Measurements from ENCODE around the gene BMI1. TPM values are rescaled to one million over a fixed set of nuclear protein-coding genes. Genes with fewer than 3 reads are reported as not detected.

BMI1 gene
- total RNA-seq, 4 donors from 2014 or later: 50.2 to 85.7 (median 64.7) TPM

DNA sequence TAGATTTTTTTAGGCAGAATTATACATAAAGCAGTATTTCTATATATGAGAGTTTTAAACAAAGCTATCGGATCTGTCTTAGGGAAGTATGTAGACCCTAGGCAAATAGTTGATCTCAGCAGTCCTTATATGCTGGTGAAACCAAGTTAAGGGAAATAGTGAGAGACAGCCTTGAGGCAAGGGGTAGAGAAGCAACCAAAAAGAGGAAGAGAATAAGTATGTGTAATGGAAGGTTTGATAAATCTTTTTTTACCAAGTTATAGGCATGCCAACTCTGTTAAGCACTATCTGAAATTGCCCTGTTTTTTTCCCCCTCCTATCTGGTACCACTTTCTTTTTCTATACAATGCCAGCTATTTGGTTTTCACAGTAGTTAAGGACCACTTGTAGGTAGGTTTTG, 44.3 kb downstream of the BMI1 start:
- H3K27ac ChIP-seq: no peak overlapping the region
- H3K27me3 ChIP-seq: peaks cover 0 to 3% of the 10 kb centered on the region in 2 donors
- intact Hi-C loops (cut with DNase I; ENCODE audit: low total_unique reads): no loop called here
- H3K36me3 ChIP-seq: no peaks in the 10 kb centered on the region
- no peak for DNase-seq
- H3K4me1 ChIP-seq: no peaks in the 10 kb centered on the region
- H3K4me3 ChIP-seq: no peak overlapping the region
- H3K9me3 ChIP-seq: no peaks in the 10 kb centered on the region
- TF ChIP-seq, protein P1, sequence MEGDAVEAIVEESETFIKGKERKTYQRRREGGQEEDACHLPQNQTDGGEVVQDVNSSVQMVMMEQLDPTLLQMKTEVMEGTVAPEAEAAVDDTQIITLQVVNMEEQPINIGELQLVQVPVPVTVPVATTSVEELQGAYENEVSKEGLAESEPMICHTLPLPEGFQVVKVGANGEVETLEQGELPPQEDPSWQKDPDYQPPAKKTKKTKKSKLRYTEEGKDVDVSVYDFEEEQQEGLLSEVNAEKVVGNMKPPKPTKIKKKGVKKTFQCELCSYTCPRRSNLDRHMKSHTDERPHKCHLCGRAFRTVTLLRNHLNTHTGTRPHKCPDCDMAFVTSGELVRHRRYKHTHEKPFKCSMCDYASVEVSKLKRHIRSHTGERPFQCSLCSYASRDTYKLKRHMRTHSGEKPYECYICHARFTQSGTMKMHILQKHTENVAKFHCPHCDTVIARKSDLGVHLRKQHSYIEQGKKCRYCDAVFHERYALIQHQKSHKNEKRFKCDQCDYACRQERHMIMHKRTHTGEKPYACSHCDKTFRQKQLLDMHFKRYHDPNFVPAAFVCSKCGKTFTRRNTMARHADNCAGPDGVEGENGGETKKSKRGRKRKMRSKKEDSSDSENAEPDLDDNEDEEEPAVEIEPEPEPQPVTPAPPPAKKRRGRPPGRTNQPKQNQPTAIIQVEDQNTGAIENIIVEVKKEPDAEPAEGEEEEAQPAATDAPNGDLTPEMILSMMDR (IDR thresholded peaks at IDR 0.05): no peak
- TF ChIP-seq POLR2A (IDR thresholded peaks at IDR 0.05): no peak

DNA sequence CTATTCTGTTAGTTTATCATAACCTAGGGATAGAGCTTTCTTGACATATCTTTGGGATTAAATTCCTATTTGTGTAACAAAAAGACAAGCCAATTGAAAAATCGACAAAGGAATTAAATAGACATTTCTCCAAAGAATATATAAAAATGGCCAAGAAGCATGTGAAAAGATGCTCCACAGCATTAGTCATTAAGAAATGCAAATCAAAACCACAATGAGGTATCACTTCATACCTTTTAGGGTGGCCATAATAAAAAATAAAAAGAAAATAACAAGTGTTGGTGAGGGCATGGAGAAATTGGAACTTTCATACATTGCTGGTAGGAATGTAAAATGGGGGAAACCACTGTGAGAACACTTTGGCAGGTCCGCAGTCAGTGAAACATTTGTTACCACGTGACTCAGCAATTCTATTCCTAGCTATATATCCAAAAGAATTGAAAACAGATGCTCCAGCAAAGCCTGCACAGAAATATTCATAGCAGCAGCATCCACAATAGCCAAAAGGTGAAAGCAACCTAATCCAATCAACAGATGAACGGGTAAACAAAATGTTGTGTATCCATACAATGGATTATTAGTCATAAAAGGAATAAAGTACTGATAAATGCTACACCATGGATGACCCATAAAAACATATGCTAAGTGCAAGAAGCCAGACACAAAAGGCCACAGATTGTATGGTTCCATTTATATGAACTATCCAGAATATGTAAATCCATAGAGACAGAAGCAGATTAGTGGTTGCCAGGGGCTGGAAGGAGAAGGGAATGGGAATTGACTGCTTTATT, 44.9 kb downstream of the BMI1 start:
- intact Hi-C loops (cut with DNase I; ENCODE audit: low total_unique reads): no loop called here
- DNase-seq: no peak
- H3K4me3 ChIP-seq: no peak overlapping the region
- TF ChIP-seq, protein P1 (IDR thresholded peaks at IDR 0.05): no peak
- no peak for TF ChIP-seq POLR2A (IDR thresholded peaks at IDR 0.05)
- H3K27ac ChIP-seq: no peak overlapping the region
- no peaks in the 10 kb centered on the region for H3K4me1 ChIP-seq
- peaks cover 0 to 3% of the 10 kb centered on the region in 2 donors for H3K27me3 ChIP-seq
- no peaks in the 10 kb centered on the region for H3K9me3 ChIP-seq
- no peaks in the 10 kb centered on the region for H3K36me3 ChIP-seq

DNA sequence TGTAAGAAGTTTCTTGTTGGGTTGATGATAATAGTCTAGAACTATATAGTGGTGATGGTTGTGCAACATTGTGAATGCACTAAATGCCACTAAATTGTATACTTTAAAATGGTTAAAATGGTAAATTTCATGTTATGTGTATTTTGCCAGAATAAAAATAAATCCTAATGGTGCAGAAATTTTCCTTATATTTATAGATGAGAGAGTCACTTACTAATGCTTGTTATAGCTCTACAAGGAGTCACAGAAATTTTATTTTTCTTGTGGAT, 45.5 kb downstream of the BMI1 start:
- Histone ChIP-seq H3K36me3 (no peaks in the 10 kb centered on the region), H3K27ac (no peak overlapping the region), H3K4me3 (no peak overlapping the region), H3K9me3 (no peaks in the 10 kb centered on the region), H3K27me3 (peaks cover 0 to 3% of the 10 kb centered on the region in 2 donors), H3K4me1 (no peaks in the 10 kb centered on the region)
- intact Hi-C loops (cut with DNase I; ENCODE audit: low total_unique reads): no loop called here
- DNase-seq: no peak
- no peak for TF ChIP-seq POLR2A (IDR thresholded peaks at IDR 0.05)
- TF ChIP-seq, protein P1 (IDR thresholded peaks at IDR 0.05): no peak

DNA sequence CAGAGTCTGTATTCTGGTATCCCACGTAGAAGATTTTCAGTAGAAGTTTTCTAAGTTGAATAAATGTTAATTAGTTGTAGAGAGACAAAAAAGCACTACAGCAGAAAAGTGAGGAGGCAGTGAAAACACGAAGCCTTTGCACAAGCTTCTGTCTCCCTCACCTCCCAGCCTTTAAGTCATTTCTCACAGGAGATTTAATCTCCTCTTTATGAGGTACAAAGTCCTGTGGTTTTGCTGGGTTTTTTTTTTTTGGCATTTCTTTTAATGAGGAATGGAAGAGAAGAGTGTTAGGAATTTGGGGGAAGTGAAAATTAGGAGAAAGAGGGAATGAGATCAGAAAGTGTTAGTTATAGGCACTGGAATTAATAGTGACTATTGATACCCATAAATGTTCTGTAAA, 45.9 kb downstream of the BMI1 start:
- H3K36me3 ChIP-seq: no peaks in the 10 kb centered on the region
- H3K4me1 ChIP-seq: no peaks in the 10 kb centered on the region
- TF ChIP-seq, protein P1 (IDR thresholded peaks at IDR 0.05): no peak
- no peak for TF ChIP-seq POLR2A (IDR thresholded peaks at IDR 0.05)
- no peak overlapping the region for H3K27ac ChIP-seq
- DNase-seq: no peak
- peaks cover 0 to 3% of the 10 kb centered on the region in 2 donors for H3K27me3 ChIP-seq
- no peaks in the 10 kb centered on the region for H3K9me3 ChIP-seq
- H3K4me3 ChIP-seq: no peak overlapping the region
- intact Hi-C loops (cut with DNase I; ENCODE audit: low total_unique reads): no loop called here

DNA sequence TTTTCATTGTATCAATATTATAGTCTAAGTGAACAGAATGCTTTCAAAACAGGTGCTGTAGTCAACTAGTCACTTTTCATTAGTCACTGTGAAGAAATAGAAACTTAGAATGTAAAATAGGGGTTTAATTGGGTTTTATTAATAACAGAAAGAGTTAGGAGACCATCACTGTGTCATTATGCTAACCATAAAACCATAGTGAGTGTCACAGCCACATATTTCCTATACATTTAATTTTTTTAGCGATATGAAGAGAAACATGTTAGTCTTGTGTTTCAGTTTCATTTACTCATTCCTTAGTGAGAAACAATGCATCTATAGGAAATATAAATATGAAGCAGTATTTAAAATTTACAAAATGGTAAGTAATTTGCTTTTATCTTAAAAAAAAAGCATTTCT, 46.6 kb downstream of the BMI1 start:
- no peak for DNase-seq
- H3K27me3 ChIP-seq: peaks cover 0 to 3% of the 10 kb centered on the region in 2 donors
- H3K4me1 ChIP-seq: no peaks in the 10 kb centered on the region
- H3K36me3 ChIP-seq: no peaks in the 10 kb centered on the region
- H3K9me3 ChIP-seq: no peaks in the 10 kb centered on the region
- no peak overlapping the region for H3K4me3 ChIP-seq
- H3K27ac ChIP-seq: no peak overlapping the region
- intact Hi-C loops (cut with DNase I; ENCODE audit: low total_unique reads): no loop called here
- TF ChIP-seq, protein P1 (IDR thresholded peaks at IDR 0.05): no peak
- no peak for TF ChIP-seq POLR2A (IDR thresholded peaks at IDR 0.05)
